GM10266 (cell line): ENCODE measurements around the gene SLC26A1.

ENCODE experiments used
- DNase-seq: peaks from one replicate; pipeline ENCODE4 v3.0.0; 2012; ENCODE audit errors: extremely low spot score
- TF ChIP-seq, protein P1 (sequence below): IDR thresholded peaks from 2 replicates; pipeline ENCODE4 v1.5.1; 2012; ENCODE audit warnings: mild to moderate bottlenecking, low read depth; ENCODE audit not compliant: control insufficient read depth, insufficient read depth; ENCODE audit errors: missing control alignments

SLC26A1 gene

DNA sequence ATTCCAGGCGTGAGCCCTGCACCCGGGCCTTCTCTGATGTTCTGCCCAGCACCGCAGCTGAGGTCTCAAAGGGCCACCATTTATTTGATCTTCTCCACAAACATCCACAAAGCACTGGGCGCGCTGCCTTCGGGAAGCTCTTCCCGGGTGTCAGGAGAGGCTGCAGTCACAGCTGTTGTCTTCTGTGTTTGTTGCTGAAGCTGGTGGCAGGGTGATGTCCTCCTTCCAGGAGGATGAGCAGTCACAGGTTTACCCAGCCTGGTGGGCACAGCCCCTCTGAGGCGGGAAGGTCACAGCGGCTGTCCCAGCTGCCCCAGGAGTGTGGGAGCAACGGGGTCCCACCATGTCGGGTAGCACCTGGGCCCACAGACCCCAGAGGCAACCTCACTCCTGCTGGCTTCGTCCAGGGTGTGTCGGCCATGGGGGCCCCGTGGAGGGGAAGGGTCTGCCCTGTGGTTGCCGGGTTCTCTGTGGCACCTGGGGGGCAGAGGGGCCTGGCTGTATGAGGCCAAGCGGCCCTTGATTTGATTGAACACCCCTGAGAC is 45.8 kb upstream of the SLC26A1 start:
- TF ChIP-seq, protein P1, sequence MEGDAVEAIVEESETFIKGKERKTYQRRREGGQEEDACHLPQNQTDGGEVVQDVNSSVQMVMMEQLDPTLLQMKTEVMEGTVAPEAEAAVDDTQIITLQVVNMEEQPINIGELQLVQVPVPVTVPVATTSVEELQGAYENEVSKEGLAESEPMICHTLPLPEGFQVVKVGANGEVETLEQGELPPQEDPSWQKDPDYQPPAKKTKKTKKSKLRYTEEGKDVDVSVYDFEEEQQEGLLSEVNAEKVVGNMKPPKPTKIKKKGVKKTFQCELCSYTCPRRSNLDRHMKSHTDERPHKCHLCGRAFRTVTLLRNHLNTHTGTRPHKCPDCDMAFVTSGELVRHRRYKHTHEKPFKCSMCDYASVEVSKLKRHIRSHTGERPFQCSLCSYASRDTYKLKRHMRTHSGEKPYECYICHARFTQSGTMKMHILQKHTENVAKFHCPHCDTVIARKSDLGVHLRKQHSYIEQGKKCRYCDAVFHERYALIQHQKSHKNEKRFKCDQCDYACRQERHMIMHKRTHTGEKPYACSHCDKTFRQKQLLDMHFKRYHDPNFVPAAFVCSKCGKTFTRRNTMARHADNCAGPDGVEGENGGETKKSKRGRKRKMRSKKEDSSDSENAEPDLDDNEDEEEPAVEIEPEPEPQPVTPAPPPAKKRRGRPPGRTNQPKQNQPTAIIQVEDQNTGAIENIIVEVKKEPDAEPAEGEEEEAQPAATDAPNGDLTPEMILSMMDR = no peak
- DNase-seq = no peak

- no peak for DNase-seq
- TF ChIP-seq, protein P1 = no peak
Measured at GRCh38 chr4:1036976-1037810, 44.0 kb upstream of the SLC26A1 start.

DNA sequence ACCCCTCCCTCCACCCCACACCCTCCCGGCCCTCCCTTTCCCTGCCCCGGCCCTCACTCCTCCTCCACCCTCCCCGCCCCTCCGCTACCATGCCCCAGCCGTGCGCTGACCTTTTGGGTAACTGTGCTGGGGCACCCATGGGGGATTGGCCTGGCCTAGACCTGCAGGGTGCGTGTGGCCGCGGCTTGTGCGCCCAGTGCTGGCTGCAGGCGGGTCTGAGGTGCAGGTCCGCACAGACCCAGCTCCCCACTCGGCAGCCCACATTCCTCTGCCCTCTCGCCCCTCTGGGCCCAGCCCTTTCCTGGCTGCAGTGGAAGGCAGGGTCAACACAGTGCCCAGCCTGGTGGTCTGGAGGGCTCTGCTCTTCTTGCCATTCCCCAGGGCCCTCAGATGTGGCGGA is 42.9 kb upstream of the SLC26A1 start:
- TF ChIP-seq, protein P1 = no peak
- DNase-seq = no peak

DNA sequence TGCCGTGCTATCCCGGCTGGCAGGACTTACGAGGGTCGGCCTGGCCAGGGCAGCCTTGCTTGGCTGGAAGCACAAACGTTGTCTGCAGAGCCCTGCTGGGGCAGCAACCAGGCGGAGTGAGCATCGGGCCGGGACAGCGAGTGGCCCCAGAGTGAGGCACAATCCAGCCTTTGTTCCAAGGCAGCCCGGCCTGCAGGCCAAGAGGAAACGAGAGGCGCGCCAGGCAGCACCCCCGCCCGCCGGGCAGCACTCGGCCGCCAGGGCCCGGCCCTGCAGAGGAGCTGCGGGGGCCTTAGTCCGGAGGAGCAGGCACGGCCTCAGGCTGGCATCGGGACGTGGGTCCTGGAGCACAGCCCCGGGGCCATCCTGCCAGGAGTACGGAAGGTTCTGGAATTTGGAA is 42.3 kb upstream of the SLC26A1 start:
- TF ChIP-seq, protein P1 = no peak
- DNase-seq = no peak

DNA sequence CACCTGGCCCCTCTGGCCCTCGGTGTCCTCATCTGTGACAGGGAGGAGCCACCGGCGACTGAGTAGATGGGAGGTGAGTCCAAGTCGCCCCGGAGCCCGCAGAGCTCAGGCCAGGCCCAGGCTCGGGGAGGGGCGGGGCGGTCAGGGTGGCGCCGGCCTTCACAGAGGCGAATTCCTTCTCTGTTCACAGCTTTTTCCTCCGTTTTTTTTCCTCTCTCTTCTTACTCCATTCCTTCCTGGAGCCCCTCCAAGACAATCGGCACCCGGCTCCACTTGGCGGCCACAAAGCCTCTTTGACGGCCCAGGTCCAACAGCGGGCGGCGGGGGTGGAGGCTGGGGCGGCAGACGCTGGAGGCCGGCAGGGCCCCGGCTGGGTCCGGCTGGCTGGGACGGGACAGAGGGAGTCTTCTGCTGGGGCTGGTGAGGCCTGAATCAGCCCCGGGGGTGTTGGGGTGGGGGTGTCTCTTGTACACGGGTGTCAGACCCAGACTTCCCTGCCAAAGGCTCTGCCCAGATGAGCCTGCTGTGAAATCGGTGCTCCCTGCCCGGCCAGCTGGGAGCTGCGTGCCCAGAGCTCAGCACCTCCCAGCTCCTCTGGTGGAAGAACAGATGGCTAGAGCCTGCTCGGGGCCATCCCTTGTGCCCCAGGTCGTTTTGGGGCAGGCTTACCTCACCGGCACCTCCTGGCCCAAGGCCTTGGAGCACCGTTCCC is 40.8 kb upstream of the SLC26A1 start:
- DNase-seq = no peak
- TF ChIP-seq, protein P1 = no peak

GRCh38 chr4:1032861-1033260 is 39.7 kb upstream of the SLC26A1 start:
- TF ChIP-seq, protein P1 = no peak
- DNase-seq = no peak
